ENCODE data around the gene SLC8A3. TPM values are rescaled to one million over a fixed set of nuclear protein-coding genes. Genes with fewer than 3 reads are reported as not detected.

SLC8A3 gene
- total and polyA plus RNA-seq, 3 donors from 2014 or later = 0.39 to 0.61 (median 0.43) TPM

DNA sequence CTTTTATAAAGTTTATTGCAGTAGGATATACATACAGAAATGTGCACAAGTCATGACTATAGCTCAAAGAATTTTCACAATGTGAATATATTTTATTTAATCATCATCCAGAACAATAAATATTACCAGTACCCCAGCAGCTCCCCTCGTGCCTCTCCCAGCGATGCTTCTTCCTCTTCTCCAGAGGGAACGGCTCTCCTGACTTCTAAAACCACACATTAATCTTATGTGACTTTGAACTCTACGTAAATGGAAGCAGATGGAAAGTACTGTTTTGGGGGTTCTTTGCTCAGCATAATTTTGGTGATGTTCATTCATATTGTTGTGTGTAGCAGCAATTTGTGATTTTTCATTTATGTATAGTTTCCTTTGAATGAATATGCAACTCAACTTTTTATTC lies 4.6 kb upstream of the SLC8A3 start:
- H3K36me3 ChIP-seq (ENCODE audit: low read depth, missing control alignments) = no peaks in the 10 kb centered on the region
- no peaks in the 10 kb centered on the region for H3K4me1 ChIP-seq
- no peaks in the 10 kb centered on the region for H3K27me3 ChIP-seq
- TF ChIP-seq POLR2A (IDR thresholded peaks at IDR 0.05) = no peak
- no peaks in the 10 kb centered on the region for H3K9me3 ChIP-seq
- WGBS, 2 donors = 49 to 52% methylated on average over 4 of the region's 4 CpGs
- H3K4me3 ChIP-seq = no peak overlapping the region
- intact Hi-C loops (cut with DNase I; ENCODE audit: low total_unique reads) = no loop called here
- DNase-seq = no peak
- no peak overlapping the region for H3K27ac ChIP-seq

DNA sequence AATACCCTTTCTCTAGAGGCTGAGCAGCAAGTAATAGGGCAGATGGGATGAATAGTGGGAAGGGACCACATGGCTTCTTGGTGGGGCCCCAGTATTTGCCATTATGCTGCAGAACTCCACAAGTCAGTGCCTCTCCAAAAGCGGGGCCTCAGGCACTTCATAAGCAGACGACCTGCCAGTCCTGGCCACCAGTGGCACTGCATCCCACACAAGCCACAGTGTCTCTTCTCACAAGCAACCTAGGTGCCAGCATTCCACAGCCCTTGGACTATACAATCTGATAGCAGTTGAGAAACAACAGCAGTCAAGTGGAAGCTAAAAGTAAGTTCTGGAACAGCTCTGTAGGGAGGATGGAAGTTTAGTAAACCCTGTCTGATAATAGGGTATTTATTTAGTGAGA lies 4.2 kb upstream of the SLC8A3 start:
- H3K4me3 ChIP-seq = no peak overlapping the region

DNA sequence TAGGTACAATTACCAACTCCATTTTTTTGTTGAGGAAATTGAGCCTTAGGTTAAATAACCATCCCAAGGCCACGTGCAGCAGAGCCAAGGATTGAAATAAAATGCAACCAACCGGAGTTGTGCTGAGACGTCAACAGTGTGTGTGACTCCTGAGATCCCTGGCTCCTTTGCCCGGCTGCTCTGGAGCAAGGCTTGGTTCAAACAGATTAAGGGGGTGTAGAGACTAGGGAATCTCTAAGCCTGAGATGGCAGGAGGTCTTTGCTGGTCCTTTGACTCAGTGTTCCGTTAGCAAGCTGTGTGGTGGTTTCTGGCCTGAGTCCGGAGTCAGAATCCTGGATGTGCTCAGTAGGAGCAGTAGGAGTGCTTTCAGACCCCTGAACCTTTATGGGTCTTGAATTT lies 1.4 kb upstream of the SLC8A3 start:
- Histone ChIP-seq H3K36me3 (ENCODE audit: low read depth, missing control alignments) (no peaks in the 10 kb centered on the region), H3K27ac (no peak overlapping the region), H3K4me3 (no peak overlapping the region), H3K9me3 (no peaks in the 10 kb centered on the region), H3K4me1 (no peaks in the 10 kb centered on the region), H3K27me3 (no peaks in the 10 kb centered on the region)
- intact Hi-C loops (cut with DNase I; ENCODE audit: low total_unique reads) = no loop called here
- 42 to 75% methylated on average over 6 of the region's 6 CpGs for WGBS, 2 donors
- TF ChIP-seq, protein P1, sequence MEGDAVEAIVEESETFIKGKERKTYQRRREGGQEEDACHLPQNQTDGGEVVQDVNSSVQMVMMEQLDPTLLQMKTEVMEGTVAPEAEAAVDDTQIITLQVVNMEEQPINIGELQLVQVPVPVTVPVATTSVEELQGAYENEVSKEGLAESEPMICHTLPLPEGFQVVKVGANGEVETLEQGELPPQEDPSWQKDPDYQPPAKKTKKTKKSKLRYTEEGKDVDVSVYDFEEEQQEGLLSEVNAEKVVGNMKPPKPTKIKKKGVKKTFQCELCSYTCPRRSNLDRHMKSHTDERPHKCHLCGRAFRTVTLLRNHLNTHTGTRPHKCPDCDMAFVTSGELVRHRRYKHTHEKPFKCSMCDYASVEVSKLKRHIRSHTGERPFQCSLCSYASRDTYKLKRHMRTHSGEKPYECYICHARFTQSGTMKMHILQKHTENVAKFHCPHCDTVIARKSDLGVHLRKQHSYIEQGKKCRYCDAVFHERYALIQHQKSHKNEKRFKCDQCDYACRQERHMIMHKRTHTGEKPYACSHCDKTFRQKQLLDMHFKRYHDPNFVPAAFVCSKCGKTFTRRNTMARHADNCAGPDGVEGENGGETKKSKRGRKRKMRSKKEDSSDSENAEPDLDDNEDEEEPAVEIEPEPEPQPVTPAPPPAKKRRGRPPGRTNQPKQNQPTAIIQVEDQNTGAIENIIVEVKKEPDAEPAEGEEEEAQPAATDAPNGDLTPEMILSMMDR (IDR thresholded peaks at IDR 0.05) = no peak
- no peak for TF ChIP-seq POLR2A (IDR thresholded peaks at IDR 0.05)
- DNase-seq = no peak

More for the DNA sequence above, 4.2 kb upstream of the SLC8A3 start:
- no peak for TF ChIP-seq POLR2A (IDR thresholded peaks at IDR 0.05)
- TF ChIP-seq, protein P1 (IDR thresholded peaks at IDR 0.05) = no peak
- no peaks in the 10 kb centered on the region for H3K9me3 ChIP-seq
- no peak overlapping the region for H3K27ac ChIP-seq
- DNase-seq = no peak
- no peaks in the 10 kb centered on the region for H3K36me3 ChIP-seq (ENCODE audit: low read depth, missing control alignments)
- H3K4me1 ChIP-seq = no peaks in the 10 kb centered on the region
- intact Hi-C loops (cut with DNase I; ENCODE audit: low total_unique reads) = no loop called here
- WGBS, 2 donors = 69 to 85% methylated on average over 2 of the region's 2 CpGs
- no peaks in the 10 kb centered on the region for H3K27me3 ChIP-seq

DNA sequence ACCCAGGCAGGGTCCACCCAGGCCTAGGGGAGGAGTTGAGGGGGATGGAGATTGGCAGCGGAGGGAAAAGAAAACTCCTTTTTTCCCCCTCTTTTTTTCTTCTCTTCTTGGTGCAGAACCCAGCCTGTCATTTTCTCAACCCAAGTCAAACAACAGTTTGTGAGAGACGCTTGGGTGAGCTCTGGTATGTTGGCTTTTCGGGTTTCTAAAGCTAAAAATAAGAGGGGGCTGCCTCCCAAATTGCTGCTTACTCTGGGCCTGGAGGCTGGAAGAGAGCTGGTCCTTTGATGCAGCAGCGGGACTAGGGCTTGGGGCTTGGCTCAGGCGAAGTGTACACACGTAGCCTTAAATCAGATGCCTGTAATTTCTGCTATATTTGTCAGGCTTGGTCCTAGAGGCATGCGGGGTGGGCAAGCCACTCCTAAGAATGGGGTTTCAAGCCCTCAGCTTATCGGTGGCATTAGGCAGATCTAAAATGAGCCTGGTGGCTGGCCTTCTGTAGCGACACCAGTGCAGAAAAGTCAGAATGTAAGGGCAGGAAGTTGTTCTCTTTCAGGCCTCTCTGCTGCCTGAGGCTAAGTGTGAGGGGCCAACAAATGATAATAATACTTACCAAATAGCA lies 816 bp upstream of the SLC8A3 start:
- Histone ChIP-seq H3K36me3 (ENCODE audit: low read depth, missing control alignments) (no peaks in the 10 kb centered on the region), H3K27ac (no peak overlapping the region), H3K4me3 (peak overlapping the region; percentile 37 to 47), H3K27me3 (no peaks in the 10 kb centered on the region), H3K4me1 (no peaks in the 10 kb centered on the region), H3K9me3 (no peaks in the 10 kb centered on the region)
- intact Hi-C loops (cut with DNase I; ENCODE audit: low total_unique reads) = no loop called here
- DNase-seq = no peak
- WGBS, 2 donors = 34 to 44% methylated on average over 9 of the region's 9 CpGs
- TF ChIP-seq, protein P1 (IDR thresholded peaks at IDR 0.05) = no peak
- TF ChIP-seq POLR2A (IDR thresholded peaks at IDR 0.05) = no peak

DNA sequence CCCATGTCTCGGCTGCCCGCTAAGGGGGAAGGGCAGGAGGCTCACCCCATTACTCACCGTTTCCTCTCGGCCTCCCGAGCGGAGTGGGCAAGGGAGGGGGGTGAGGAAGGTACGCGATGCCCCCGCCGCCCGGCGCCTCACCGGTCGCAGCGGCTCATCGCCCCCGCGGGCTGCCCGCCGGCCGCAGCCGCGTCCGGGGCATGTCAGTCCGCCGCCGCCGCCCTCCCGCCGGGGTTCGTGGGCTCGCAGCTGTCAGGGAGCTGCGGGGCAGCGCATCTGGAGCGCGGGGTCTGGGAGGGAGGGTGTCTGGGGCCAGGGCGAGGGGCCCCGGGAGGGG lies 461 bp downstream of the SLC8A3 start:
- WGBS, 2 donors = 0 to 1% methylated on average over 1 to 25 of the region's 38 CpGs
- Histone ChIP-seq H3K9me3 (no peaks in the 10 kb centered on the region), H3K36me3 (ENCODE audit: low read depth, missing control alignments) (no peaks in the 10 kb centered on the region), H3K27me3 (no peaks in the 10 kb centered on the region), H3K4me3 (peak overlapping the region; percentile 37 to 47), H3K4me1 (no peaks in the 10 kb centered on the region), H3K27ac (no peak overlapping the region)
- no peak for DNase-seq
- intact Hi-C loops (cut with DNase I; ENCODE audit: low total_unique reads) = no loop called here
- no peak for TF ChIP-seq POLR2A (IDR thresholded peaks at IDR 0.05)
- TF ChIP-seq, protein P1 (IDR thresholded peaks at IDR 0.05) = no peak
